Memory B cell (primary cell): ENCODE results near the gene AKAP8L.
A peak's percentile ranks its signal among the peaks of the same experiment; 100 is the strongest.

ENCODE experiments used
- ATAC-seq: fragments of 150-1000 bp; cut with Tn5 transposase; 2 replicates; pipeline ENCODE4 v1.10.0; 2021; ENCODE audit warnings: low read depth, mild to moderate bottlenecking, moderate library complexity
- DNase-seq, 2 donors: peaks; one replicate each; pipeline ENCODE4 v3.0.0; 2022; ENCODE audit warnings: low spot score in 2 of 2
- H3K27ac Mint-ChIP-seq: one replicate; pipeline ENCODE4 v1.8.0; 2022; ENCODE audit warnings: mild to moderate bottlenecking, moderate library complexity, mixed read lengths
- H3K27me3 Mint-ChIP-seq: one replicate; pipeline ENCODE4 v1.8.0; 2022; ENCODE audit warnings: mixed read lengths
- H3K36me3 Mint-ChIP-seq: one replicate; pipeline ENCODE4 v1.8.0; 2022; ENCODE audit warnings: mild to moderate bottlenecking, mixed read lengths
- H3K4me1 Mint-ChIP-seq: one replicate; pipeline ENCODE4 v1.8.0; 2022; ENCODE audit warnings: mixed read lengths
- H3K4me3 Mint-ChIP-seq: one replicate; pipeline ENCODE4 v1.8.0; 2022; ENCODE audit warnings: mild to moderate bottlenecking, moderate library complexity, mixed read lengths
- H3K9me3 Mint-ChIP-seq: one replicate; pipeline ENCODE4 v1.8.0; 2022; ENCODE audit warnings: mixed read lengths

The AKAP8L gene

DNA sequence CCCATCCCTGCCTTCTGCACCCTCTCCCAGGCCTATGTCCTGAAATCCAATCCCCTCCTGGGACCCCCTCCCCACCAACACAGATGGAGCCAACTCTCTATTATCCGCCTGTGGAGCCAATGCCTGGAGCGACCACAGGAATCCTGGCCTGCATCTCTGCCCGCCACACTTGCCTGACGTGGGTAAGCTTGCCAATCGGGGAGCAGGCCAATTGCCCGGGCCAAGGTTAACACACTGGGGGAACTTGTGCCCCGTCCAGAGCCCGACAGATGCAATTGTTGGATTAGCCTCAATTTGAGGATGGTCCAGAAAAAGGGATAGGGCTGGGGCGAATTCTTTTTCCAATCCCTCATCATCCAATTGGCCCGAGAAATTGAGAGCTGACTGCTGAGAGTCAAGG is 25.1 kb upstream of the AKAP8L start:
- H3K36me3 Mint-ChIP-seq, result no peaks in the 10 kb centered on the region
- no peak overlapping the region for H3K27ac Mint-ChIP-seq
- DNase-seq (no peak), ATAC-seq (no peak)
- peaks cover 10% of the 10 kb centered on the region for H3K4me1 Mint-ChIP-seq
- no peak overlapping the region for H3K4me3 Mint-ChIP-seq
- no peaks in the 10 kb centered on the region for H3K9me3 Mint-ChIP-seq
- no peaks in the 10 kb centered on the region for H3K27me3 Mint-ChIP-seq

DNA sequence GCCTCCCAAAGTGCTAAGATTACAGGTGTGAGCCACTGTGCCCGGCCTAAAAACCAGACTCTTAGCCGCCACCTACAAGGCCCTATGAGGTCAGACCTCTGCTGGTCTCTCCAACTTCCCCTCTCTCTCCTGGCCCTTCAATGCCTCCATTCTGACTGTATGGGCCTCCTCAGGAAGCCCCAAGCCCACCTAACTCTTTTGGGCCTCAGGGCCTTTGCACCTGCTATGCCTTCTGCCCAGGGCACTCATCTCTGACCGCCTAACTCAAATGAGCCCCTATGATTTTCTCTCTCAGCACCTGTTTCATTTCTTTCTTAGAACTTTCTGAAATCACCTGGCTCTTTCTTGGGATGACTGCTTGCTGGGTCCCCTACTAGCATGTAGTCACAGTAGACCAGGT is 24.5 kb upstream of the AKAP8L start:
- Mint-ChIP-seq H3K4me3 (no peak overlapping the region), H3K36me3 (no peaks in the 10 kb centered on the region), H3K4me1 (peaks cover 5% of the 10 kb centered on the region), H3K27me3 (no peaks in the 10 kb centered on the region), H3K27ac (no peak overlapping the region), H3K9me3 (no peaks in the 10 kb centered on the region)
- ATAC-seq, result no peak
- DNase-seq, result no peak

DNA sequence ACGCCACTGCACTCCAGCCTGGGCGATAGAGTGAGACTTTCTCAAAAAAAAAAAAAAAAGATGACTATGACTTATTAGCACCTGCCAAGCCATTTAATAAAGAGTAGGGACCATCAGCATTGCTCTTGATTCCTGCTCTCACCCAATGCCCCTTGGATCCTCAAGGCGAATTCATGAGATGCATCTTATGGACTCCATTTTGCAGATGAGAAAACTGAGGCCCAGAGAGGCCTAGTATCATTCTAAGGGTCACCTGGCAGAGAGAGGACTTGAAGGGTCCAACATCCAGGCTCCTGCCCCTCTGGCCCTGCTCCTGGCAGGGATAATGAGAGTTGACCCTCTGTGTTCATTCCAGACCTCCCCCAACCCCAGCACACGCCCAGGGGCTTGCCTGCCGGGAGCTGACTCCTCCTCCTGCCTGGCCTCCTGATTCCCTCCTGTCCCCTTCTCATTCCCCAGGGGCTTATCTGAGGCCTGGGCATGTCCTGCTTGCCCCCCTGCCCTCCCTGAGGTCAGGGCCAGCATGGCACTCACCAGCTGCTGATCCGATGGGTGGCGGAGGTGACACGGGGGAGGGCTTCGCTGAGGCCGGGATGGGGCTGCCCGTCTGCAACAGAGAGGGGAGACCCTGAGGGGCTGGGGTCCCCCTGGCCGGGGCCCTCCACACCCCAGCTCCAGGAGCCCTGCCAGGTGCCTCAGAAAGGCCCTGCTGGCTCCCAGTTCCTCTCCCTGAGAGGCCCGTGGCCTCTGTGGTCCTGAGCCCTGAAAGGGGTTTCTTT is 23.5 kb upstream of the AKAP8L start:
- no peaks in the 10 kb centered on the region for H3K27me3 Mint-ChIP-seq
- no peak overlapping the region for H3K27ac Mint-ChIP-seq
- H3K4me3 Mint-ChIP-seq, result no peak overlapping the region
- peaks cover 3% of the 10 kb centered on the region for H3K4me1 Mint-ChIP-seq
- no peaks in the 10 kb centered on the region for H3K9me3 Mint-ChIP-seq
- no peaks in the 10 kb centered on the region for H3K36me3 Mint-ChIP-seq
- DNase-seq (no peak), ATAC-seq (no peak)

DNA sequence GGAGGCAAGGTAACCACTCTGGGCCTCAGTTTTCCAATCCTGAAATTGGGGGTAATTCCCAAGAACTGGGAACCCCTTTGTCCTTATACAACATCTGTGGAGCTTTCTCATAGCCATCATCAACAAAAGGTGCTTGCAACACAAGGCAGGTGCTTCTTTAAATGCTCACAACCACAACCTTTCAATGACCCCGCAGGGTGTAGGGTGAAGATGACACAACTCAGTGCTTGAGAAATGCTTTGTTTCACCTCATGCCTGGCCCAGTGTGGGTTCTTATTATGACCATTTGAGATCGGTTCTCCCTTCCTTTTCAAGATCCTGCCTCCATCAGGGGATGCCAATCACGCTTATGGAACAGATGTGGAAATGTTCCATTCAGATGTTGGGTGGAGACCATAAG is 22.5 kb upstream of the AKAP8L start:
- Mint-ChIP-seq H3K27me3 (no peaks in the 10 kb centered on the region), H3K27ac (no peak overlapping the region), H3K4me3 (no peak overlapping the region), H3K36me3 (no peaks in the 10 kb centered on the region), H3K9me3 (no peaks in the 10 kb centered on the region), H3K4me1 (no peaks in the 10 kb centered on the region)
- DNase-seq (no peak), ATAC-seq (no peak)

DNA sequence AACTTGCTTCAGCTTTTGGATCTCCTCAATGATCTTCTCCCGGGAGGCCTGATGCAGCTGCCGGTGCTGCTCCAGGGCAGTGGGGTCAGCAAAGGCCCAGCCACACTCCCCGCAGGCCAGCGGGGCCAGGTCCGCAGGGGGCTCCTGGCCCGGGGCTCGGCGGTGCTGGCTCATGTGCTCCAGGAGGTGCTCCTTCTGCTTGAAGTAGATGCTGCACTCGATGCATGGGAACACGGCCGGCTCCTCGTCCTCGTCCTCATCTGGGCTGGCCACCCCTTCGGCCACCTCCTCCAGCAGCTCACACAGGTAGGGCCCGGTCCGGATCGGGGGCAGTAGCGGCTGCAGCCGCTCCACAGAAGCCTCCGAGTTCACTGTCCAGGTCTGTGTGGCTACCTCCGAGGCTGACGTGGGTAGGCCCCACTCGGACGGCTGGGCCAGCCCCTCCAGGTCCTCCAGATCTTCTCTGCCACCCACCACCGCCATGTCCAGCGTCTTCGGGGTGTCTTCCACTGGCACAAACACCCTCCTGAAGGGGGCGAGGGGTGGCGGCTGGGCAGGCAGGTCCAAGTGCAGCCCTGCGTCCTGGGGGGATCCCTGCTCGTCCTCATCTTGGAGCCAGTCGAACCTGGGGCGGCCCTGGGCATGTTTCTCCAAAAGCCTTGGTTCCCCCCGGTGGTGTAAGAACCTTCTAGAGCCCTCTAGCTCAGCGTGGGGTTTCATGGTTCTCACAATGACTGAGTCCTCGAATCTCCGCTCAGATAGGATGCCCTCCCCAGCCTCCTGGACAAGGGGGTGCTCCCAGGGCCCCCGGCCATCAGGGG is 21.2 kb upstream of the AKAP8L start:
- H3K27ac Mint-ChIP-seq, result no peak overlapping the region
- no peaks in the 10 kb centered on the region for H3K27me3 Mint-ChIP-seq
- DNase-seq, result no peak
- H3K4me3 Mint-ChIP-seq, result no peak overlapping the region
- no peak for ATAC-seq
- no peaks in the 10 kb centered on the region for H3K36me3 Mint-ChIP-seq
- H3K9me3 Mint-ChIP-seq, result no peaks in the 10 kb centered on the region
- H3K4me1 Mint-ChIP-seq, result no peaks in the 10 kb centered on the region

DNA sequence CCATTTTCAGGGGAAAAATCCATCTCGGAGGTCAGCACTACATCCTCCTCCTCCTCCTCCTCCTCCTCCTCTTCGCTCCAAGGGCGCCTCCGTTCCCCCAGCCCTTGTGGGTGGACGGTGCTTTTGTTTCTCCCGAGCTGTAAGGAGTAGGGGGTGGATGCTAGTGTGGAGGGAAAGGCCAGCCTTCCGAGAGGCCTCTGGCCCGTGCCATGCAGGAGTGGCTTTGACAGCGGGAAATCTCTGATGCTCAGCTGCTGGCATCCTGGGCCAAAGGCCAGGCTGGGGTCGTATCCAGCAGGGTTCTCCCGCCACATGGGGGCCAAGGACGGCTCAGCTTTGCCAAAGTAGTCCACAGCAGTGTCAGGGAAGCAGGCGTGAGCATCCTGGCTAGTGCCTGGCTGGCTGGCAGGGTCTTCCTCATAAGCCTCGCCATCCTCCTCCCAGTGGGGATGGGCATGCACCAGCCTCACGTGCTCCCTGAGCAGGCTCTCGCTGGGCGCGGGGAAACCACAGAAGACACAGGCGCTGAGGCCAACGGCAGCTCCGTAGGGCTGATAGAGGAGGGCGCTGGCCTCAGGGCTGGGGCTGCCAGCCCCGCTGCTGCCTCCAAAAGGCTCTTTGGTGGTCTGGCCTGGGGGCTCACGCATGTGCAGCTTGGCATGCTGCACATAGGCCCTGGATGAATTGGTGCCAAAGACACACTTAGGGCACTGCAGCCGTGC is 20.5 kb upstream of the AKAP8L start:
- no peak for DNase-seq
- Mint-ChIP-seq H3K4me3 (no peak overlapping the region), H3K9me3 (no peaks in the 10 kb centered on the region), H3K36me3 (no peaks in the 10 kb centered on the region), H3K27me3 (no peaks in the 10 kb centered on the region), H3K4me1 (no peaks in the 10 kb centered on the region), H3K27ac (no peak overlapping the region)
- ATAC-seq, result no peak

DNA sequence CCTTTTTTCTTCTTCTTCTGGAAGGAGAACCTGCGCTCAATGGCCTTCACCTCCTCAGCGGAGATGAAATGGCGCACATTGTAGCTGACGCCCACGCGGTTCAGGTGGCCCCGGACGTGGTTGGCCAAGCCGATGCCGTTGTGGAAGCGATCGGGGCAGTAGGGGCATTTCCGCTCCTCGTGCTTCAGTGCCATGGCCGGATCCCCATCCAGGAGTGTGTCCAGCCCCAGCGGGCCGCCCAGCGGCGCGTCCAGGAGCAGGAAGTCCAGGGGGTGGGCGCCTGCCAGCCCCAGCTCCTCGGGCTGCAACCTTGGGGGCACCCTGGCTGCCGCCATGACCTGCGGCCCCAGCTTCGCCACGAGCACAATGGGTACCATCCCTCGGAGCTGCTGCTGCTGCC is 19.8 kb upstream of the AKAP8L start:
- Mint-ChIP-seq H3K27me3 (no peaks in the 10 kb centered on the region), H3K4me1 (no peaks in the 10 kb centered on the region), H3K27ac (no peak overlapping the region), H3K4me3 (no peak overlapping the region), H3K9me3 (no peaks in the 10 kb centered on the region), H3K36me3 (no peaks in the 10 kb centered on the region)
- DNase-seq (no peak), ATAC-seq (no peak)

DNA sequence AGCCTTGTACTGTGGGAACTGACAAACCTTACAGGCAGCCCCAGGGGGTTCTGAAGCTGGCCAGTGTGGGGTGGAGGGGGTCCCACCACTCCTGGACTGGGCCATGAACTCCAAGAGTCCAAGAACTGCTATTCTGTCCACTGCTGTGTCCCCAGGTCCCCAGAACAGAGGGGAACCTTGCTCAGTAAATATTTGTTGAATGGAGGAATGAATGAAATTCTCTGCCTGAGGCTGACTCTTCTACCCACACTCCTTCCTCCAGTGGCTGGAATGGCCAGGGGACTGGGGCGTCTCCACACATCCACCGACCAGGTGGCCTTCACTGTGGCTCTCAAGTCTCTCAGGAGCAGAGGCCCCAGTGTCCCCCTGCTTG is 19.3 kb upstream of the AKAP8L start:
- Mint-ChIP-seq H3K36me3 (peaks cover under 1% of the 10 kb centered on the region), H3K4me3 (no peak overlapping the region), H3K9me3 (no peaks in the 10 kb centered on the region), H3K4me1 (peaks cover 4% of the 10 kb centered on the region), H3K27me3 (no peaks in the 10 kb centered on the region), H3K27ac (no peak overlapping the region)
- no peak for ATAC-seq
- DNase-seq, result no peak

DNA sequence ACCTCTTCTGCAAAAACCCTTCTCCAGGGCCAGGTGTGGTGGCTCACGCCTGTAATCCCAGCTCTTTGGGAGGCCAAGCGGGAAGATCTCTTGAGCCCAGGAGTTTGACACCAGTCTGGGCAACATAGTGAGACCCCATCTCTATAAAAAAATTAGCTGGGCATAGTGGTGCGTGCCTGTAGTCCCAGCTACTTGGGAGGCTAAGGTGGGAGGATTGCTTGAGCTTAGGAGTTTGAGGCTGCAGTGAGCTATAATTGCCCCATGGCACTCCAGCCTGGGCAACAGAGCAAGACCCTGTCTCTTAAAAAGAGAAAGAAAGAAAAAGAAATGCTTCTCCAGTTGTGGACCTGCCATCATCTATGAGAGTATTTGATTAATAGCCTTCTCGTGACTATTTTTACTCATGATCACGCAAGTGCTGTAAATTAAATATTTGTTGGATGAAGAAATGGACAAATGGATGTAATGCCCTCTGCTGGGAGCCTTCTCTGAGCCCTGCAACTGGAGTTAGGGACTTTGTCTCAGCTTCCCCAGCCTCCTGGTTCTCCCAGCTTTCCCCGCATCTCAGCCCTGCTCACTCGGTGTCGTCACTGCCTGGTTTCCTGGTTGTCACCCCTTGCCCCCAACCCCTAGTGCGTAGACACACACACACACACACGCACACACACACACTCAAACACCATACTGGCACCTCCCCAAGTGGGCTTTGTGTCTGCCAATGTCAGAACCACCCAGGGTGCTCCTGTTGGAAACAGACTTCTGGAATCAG is 18.8 kb upstream of the AKAP8L start:
- H3K4me1 Mint-ChIP-seq, result peaks cover 6% of the 10 kb centered on the region
- no peak overlapping the region for H3K4me3 Mint-ChIP-seq
- H3K9me3 Mint-ChIP-seq, result no peaks in the 10 kb centered on the region
- no peaks in the 10 kb centered on the region for H3K27me3 Mint-ChIP-seq
- no peak for DNase-seq
- no peak for ATAC-seq
- peaks cover 2% of the 10 kb centered on the region for H3K36me3 Mint-ChIP-seq
- no peak overlapping the region for H3K27ac Mint-ChIP-seq

DNA sequence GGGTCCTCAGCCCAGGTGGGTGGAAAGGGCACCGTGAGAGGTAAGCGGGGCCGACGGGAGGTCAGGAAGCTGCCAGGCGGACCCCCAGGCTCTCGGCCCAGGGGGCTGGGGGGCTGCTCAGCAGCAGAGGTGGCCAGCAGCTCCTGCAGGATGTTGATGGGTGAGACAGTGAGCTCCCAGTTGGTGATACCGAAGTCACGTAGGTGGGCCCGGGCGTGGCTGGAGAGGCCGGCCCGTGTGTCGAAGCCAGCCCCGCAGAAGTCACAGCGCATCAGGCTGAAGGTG is 18.0 kb upstream of the AKAP8L start:
- Mint-ChIP-seq H3K27ac (no peak overlapping the region), H3K9me3 (no peaks in the 10 kb centered on the region), H3K36me3 (peaks cover 2% of the 10 kb centered on the region), H3K4me1 (peaks cover 8% of the 10 kb centered on the region), H3K27me3 (no peaks in the 10 kb centered on the region), H3K4me3 (no peak overlapping the region)
- ATAC-seq (no peak), DNase-seq (no peak)

DNA sequence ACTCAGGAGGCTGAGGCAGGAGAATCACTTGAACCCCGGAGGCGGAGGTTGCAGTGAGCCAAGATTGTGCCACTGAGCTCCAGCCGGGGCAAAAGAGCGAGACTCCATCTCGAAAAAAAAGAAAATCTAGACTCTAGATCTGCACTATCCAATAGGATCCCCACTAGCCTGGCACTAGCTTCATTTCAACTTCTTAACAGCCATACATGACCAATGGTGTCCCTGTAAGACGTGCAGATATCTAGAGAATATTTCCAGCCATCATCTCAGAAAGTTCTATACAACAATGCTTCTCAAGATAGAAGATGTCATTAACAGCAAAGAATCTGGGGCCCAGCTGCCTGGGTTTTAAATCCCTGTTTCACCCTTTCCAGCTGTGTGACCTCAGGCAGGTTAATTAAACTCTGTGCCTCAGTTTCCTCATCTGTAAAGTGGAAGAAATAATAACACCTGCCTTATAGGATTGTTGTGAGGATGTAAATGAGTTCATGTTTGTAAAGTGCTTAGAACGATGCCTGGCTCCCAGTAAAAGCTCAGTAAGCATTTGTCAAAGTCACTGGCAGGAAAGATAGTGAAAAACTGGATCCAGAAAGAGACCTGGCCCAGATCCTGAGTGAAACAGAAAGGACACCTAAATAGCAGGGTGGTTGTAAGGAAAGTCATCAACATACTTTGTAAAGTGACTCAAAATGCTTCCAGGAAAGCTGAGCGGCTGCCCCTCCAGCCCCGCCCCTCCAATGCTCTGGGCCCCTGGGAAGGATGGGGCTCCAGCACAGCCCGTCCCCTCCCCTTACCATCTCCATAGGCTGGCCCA is 17.4 kb upstream of the AKAP8L start:
- Mint-ChIP-seq H3K36me3 (peaks cover 2% of the 10 kb centered on the region), H3K27me3 (no peaks in the 10 kb centered on the region), H3K9me3 (no peaks in the 10 kb centered on the region), H3K4me1 (peaks cover 13% of the 10 kb centered on the region), H3K4me3 (no peak overlapping the region), H3K27ac (no peak overlapping the region)
- no peak for DNase-seq
- ATAC-seq, result no peak

DNA sequence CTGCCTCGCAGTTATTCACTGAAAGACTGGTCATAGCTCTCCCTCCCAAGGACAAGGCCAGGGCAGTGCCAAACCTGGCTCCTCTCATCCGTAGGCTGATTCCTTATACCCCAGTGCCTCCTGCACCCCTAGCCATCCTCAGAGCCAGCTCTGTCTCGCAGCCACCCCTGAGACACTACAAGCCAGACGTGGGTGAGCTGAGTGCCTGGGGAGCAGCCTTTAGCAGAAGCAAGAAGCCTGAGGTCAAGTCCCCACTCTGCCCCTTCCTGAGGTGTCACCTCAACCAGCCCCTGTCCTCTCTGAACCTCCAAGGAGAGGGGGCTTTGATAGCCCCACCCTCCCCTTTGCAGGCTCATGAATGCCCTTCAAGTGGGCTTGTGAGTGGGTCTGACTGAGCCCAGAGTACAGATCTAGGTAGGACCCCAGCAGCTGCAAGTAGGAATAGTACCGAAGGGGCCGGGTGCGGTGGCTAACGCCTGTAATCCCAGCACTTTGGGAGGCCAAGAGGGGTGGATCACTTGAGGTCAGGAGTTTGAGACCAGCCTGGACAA is 14.8 kb upstream of the AKAP8L start:
- Mint-ChIP-seq H3K9me3 (no peaks in the 10 kb centered on the region), H3K36me3 (peaks cover 2% of the 10 kb centered on the region), H3K27ac (peak overlapping the region; percentile 68), H3K4me3 (peak overlapping the region; percentile 98), H3K4me1 (peaks cover 19% of the 10 kb centered on the region), H3K27me3 (no peaks in the 10 kb centered on the region)
- ATAC-seq, result no peak
- DNase-seq, result no peak
